ENCODE results near the gene KRTAP5-9. TPM values are rescaled to one million over a fixed set of nuclear protein-coding genes. Genes with fewer than 3 reads are reported as not detected.

The KRTAP5-9 gene
- total and polyA plus RNA-seq, 2 donors (not counting 3 experiments of a cell fraction or from before 2014, with no cell fraction given): 0.28 TPM; not detected in 1

DNA sequence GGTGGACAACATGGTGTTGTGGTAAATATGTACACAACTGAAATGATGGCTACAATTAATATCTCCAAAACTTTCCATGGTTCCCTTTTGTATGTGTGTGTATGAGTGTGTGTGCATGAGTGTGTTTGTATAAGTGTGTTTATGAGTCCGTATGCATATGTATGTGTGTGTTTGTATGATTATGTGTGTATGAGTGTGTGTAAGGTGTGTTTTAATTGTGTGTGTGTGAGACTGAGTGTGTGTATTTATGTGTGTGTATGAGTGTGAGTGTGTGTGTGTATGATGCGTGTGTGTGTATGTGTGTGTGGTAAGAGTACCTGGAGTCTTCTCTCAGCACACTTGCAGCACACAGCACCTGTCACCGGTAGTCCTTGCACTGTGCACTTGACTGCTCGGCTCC is 7.8 kb downstream of the KRTAP5-9 start:
- Histone ChIP-seq H3K27ac (ENCODE audit: insufficient read depth, low read depth, low read length) (no peak overlapping the region), H3K4me3 (replicated peaks in 1 of 3; ENCODE audit: insufficient read depth in 1 of 3, low read depth in 1 of 3, low read length in 3 of 3) (no peak overlapping the region), H3K4me2 (ENCODE audit: insufficient read depth, low read length) (no peak overlapping the region), H3K9me3 (replicated peaks; ENCODE audit: control insufficient read depth, insufficient read depth, low read length) (no peaks in the 10 kb centered on the region), H4K20me1 (replicated peaks; ENCODE audit: control insufficient read depth, extremely low read depth, insufficient read depth, low read length) (no peaks in the 10 kb centered on the region), H3K79me2 (ENCODE audit: control insufficient read depth, insufficient read depth, low read length) (no peaks in the 10 kb centered on the region), H3K9me1 (replicated peaks; ENCODE audit: control insufficient read depth, extremely low read depth, insufficient read depth, low read length) (no peaks in the 10 kb centered on the region), H3K36me3 (ENCODE audit: control insufficient read depth in 2 of 2, extremely low read depth in 1 of 2, insufficient read depth in 2 of 2, low read length in 2 of 2) (no peaks in the 10 kb centered on the region), H3K4me1 (ENCODE audit: control insufficient read depth, extremely low read depth, insufficient read depth, low read length) (no peaks in the 10 kb centered on the region), H2AFZ (ENCODE audit: low read depth, low read length) (no peak overlapping the region), H3K27me3 (ENCODE audit: control insufficient read depth in 2 of 2, insufficient read depth in 2 of 2, low read length in 2 of 2) (peaks cover 0 to under 1% of the 10 kb centered on the region in 2 experiments), H3K9ac (replicated peaks; ENCODE audit: extremely low read depth, insufficient read depth, low read length) (no peak overlapping the region)
- CTCF ChIA-PET: no interaction called here
- DNase-seq (ENCODE audit: low read depth, low spot score) (no peak), FAIRE-seq (no peak)
- BruUV-seq (replicated peaks): no TSS peak
- intact Hi-C loops (cut with micrococcal nuclease): no loop called here
- TF ChIP-seq JUN (IDR thresholded peaks at IDR 0.05; ENCODE audit: borderline replicate concordance, insufficient read depth, insufficient read length, low read depth) (no peak), MYC (IDR thresholded peaks at IDR 0.05; ENCODE audit: low read depth, low read length) (no peak), POLR2A (IDR thresholded peaks at IDR 0.05; ENCODE audit: low read depth, low read length) (no peak), EZH2 (IDR thresholded peaks at IDR 0.05; ENCODE audit: borderline replicate concordance, low read depth, low read length, severe bottlenecking) (no peak), MAX (IDR thresholded peaks at IDR 0.05; ENCODE audit: insufficient read depth, insufficient read length) (no peak), GATA2 (IDR thresholded peaks at IDR 0.05; ENCODE audit: insufficient read depth, insufficient read length, low read depth, low read length) (no peak), POLR2AphosphoS5 (IDR thresholded peaks at IDR 0.05; ENCODE audit: insufficient read depth, low read depth, low read length) (no peak), FOS (IDR thresholded peaks at IDR 0.05; ENCODE audit: borderline replicate concordance, insufficient read depth, low read length) (no peak)
- TF ChIP-seq, protein P1, sequence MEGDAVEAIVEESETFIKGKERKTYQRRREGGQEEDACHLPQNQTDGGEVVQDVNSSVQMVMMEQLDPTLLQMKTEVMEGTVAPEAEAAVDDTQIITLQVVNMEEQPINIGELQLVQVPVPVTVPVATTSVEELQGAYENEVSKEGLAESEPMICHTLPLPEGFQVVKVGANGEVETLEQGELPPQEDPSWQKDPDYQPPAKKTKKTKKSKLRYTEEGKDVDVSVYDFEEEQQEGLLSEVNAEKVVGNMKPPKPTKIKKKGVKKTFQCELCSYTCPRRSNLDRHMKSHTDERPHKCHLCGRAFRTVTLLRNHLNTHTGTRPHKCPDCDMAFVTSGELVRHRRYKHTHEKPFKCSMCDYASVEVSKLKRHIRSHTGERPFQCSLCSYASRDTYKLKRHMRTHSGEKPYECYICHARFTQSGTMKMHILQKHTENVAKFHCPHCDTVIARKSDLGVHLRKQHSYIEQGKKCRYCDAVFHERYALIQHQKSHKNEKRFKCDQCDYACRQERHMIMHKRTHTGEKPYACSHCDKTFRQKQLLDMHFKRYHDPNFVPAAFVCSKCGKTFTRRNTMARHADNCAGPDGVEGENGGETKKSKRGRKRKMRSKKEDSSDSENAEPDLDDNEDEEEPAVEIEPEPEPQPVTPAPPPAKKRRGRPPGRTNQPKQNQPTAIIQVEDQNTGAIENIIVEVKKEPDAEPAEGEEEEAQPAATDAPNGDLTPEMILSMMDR (IDR thresholded peaks at IDR 0.05; ENCODE audit: extremely low read depth in 1 of 2, insufficient read depth in 1 of 2, low read depth in 1 of 2, low read length in 2 of 2): no peak
- dilution Hi-C loops (cut with MboI; ENCODE audit: extremely low pct_ligation_motif_present, low sequenced_read_pairs): no loop called here
- POLR2A ChIA-PET: no interaction called here
